Activated CD8-positive, alpha-beta T cell treated with anti-CD3 and anti-CD28 coated beads, Interleukin-2, amount 10 ng/mL, durations not matched to agents 7 days and 5 days (primary cell): ENCODE results near the gene TBC1D30. TPM values are rescaled to one million over a fixed set of nuclear protein-coding genes. Genes with fewer than 3 reads are reported as not detected.
A peak's percentile ranks its signal among the peaks of the same experiment; 100 is the strongest.
"Not testable (repeated sequence)": the region's sequence is repeated elsewhere in the genome, so short reads cannot be mapped to it uniquely, and the experiment has no call there.

ENCODE experiments used
- ATAC-seq: fragments of 150-1000 bp; cut with Tn5 transposase; one replicate; pipeline ENCODE4 v1.10.0; 2021; ENCODE audit warnings: moderate library complexity
- CTCF ChIA-PET: fragments of 350-600 bp; sonication (Branson Sonifier 250); formaldehyde crosslinking; loops from one replicate; lab custom pipeline; 2021; ENCODE audit warnings: antibody characterized with exemption; lab: Charles Lee
- POLR2A ChIA-PET: fragments of 350-600 bp; sonication (Branson Sonifier 250); formaldehyde crosslinking; loops from one replicate; lab custom pipeline; 2021; ENCODE audit warnings: antibody characterized with exemption; lab: Charles Lee
- DNase-seq: peaks from one replicate; pipeline ENCODE4 v3.0.0-alpha.2; 2020
- H3K27ac Mint-ChIP-seq: one replicate; pipeline ENCODE4 v1.8.0; 2021; ENCODE audit warnings: mild to moderate bottlenecking, mixed read lengths
- H3K27me3 Mint-ChIP-seq: one replicate; pipeline ENCODE4 v1.8.0; 2021; ENCODE audit warnings: low read depth, mixed read lengths
- H3K36me3 Mint-ChIP-seq: one replicate; pipeline ENCODE4 v1.8.0; 2021; ENCODE audit warnings: low read depth, mixed read lengths
- H3K4me1 Mint-ChIP-seq: one replicate; pipeline ENCODE4 v1.8.0; 2021; ENCODE audit warnings: low read depth, mixed read lengths
- H3K4me3 Mint-ChIP-seq: one replicate; pipeline ENCODE4 v1.8.0; 2021; ENCODE audit warnings: mild to moderate bottlenecking, mixed read lengths
- H3K9me3 Mint-ChIP-seq: one replicate; pipeline ENCODE4 v1.8.0; 2022; ENCODE audit warnings: mixed read lengths; ENCODE audit not compliant: insufficient read depth
- total RNA-seq, 2 experiments: library from RNA; stranded (reverse); gene quantifications; one replicate each; pipeline ENCODE4 v1.2.3, GENCODE V29; 2021

The TBC1D30 gene
- total RNA-seq, 2 experiments from 2014 or later, result 0.05 to 0.11 TPM

- ChIA-PET POLR2A (no interaction called here), CTCF (interaction anchor here (2.6 kb wide), 1 partner anchor 11 kb away, joined by 13 read pairs; no protein-coding TSS in a partner anchor)
- H3K36me3 Mint-ChIP-seq, result no peaks in the 10 kb centered on the region
- no peak overlapping the region for H3K27ac Mint-ChIP-seq
- DNase-seq (no peak), ATAC-seq (no peak)
- no peaks in the 10 kb centered on the region for H3K9me3 Mint-ChIP-seq
- H3K4me3 Mint-ChIP-seq, result no peak overlapping the region
- no peaks in the 10 kb centered on the region for H3K4me1 Mint-ChIP-seq
- peaks cover 12% of the 10 kb centered on the region for H3K27me3 Mint-ChIP-seq
These were observed 33.4 kb upstream of the TBC1D30 start for GRCh38 chr12:64791036-64791435.

- Mint-ChIP-seq H3K27ac (no peak overlapping the region), H3K36me3 (no peaks in the 10 kb centered on the region), H3K27me3 (peaks cover 12% of the 10 kb centered on the region), H3K4me3 (no peak overlapping the region), H3K9me3 (no peaks in the 10 kb centered on the region), H3K4me1 (no peaks in the 10 kb centered on the region)
- ChIA-PET CTCF (interaction anchor here (2.6 kb wide), 1 partner anchor 10 kb away, joined by 13 read pairs; no protein-coding TSS in a partner anchor), POLR2A (no interaction called here)
- DNase-seq (no peak), ATAC-seq (no peak)
These were observed 32.3 kb upstream of the TBC1D30 start for GRCh38 chr12:64792128-64792527.

DNA sequence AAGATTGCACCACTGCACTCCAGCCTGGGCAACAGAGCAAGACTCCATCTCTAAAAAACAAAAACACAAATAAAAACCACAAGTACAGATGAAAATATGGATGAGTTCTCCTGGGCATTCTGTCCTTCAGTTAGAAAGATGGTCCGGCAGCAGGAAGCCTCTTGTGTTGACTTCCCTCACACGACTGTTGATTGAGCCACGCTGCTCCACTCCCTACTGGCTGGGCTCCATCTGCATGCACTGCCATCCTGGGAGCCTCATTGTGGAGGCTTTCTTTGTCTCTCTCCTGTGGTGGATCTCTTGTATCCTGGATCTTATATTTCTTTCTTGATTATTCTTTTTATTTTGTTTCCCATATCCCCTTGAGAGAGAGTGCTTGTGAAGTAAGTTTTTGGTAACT is 30.8 kb upstream of the TBC1D30 start:
- POLR2A ChIA-PET, result no interaction called here
- no peaks in the 10 kb centered on the region for H3K9me3 Mint-ChIP-seq
- ATAC-seq (no peak), DNase-seq (no peak)
- no peak overlapping the region for H3K27ac Mint-ChIP-seq
- H3K27me3 Mint-ChIP-seq, result peaks cover 14% of the 10 kb centered on the region
- CTCF ChIA-PET, result no interaction called here
- no peaks in the 10 kb centered on the region for H3K36me3 Mint-ChIP-seq
- no peak overlapping the region for H3K4me3 Mint-ChIP-seq
- H3K4me1 Mint-ChIP-seq, result no peaks in the 10 kb centered on the region

DNA sequence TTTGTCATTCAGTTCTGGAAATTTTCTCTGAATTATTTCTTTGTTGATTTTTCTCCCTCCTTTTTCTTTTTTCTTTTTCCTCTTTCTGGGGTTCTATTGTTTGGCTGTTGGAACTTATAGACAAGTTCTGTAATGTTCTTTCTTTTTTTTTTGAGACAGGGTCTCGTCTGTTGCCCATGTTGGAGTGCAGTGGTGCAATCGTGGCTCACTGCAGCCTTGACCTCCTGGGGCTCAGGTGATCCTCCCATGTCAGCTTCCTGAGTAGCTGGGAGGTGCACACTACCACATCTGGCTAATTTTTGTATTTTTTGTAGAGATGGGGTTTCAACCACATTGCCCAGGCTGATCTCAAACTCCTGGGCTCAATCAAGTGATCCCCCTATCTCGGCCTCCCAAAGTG is 30.1 kb upstream of the TBC1D30 start:
- ATAC-seq (no peak), DNase-seq (no peak)
- Mint-ChIP-seq H3K9me3 (no peaks in the 10 kb centered on the region), H3K4me3 (no peak overlapping the region), H3K36me3 (no peaks in the 10 kb centered on the region), H3K4me1 (no peaks in the 10 kb centered on the region), H3K27me3 (peaks cover 14% of the 10 kb centered on the region), H3K27ac (no peak overlapping the region)
- CTCF ChIA-PET, result interaction anchor here (2.3 kb wide), 1 partner anchor 13 kb away, joined by 26 read pairs; no protein-coding TSS in a partner anchor
- POLR2A ChIA-PET, result no interaction called here

DNA sequence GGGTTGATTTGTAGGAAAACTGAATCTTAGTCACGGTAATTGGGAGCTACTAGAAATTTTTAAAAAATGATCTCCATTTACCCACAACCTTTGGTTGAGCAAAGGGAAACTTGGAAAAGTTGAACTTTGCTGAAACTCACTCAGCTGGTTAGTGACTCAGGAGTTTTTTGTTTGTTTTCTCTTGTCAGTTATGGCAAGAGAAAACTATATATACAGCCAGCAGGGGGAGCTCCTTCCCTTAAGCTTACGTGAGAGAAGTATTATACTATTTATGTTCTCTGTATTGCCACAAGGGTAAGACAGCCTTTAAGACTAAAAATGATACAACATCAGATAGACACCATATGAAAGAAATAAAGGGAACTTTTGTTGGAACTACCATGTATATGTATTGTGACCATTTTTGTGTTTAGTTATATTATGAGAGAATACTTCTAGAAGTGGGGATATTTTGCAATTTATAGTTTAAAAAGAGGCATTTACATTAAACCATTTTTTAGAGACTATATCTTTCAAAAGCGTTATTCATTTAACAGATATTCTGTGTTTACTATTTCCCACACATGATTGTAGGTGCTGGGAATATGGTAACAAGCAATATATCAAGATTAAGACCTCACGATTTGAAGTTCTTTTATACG is 28.1 kb upstream of the TBC1D30 start:
- ChIA-PET POLR2A (no interaction called here), CTCF (interaction anchor here (0.7 to 2.3 kb wide), 31 partner anchors 8 to 436 kb away, joined by 3 to 26 read pairs (median 4); partner anchors contain the start of genes LEMD3 and TBC1D30)
- Mint-ChIP-seq H3K27me3 (peaks cover 24% of the 10 kb centered on the region), H3K27ac (no peak overlapping the region), H3K36me3 (no peaks in the 10 kb centered on the region), H3K4me1 (no peaks in the 10 kb centered on the region), H3K4me3 (no peak overlapping the region), H3K9me3 (no peaks in the 10 kb centered on the region)
- ATAC-seq, result peak; percentile 80
- peak; percentile 81 for DNase-seq

DNA sequence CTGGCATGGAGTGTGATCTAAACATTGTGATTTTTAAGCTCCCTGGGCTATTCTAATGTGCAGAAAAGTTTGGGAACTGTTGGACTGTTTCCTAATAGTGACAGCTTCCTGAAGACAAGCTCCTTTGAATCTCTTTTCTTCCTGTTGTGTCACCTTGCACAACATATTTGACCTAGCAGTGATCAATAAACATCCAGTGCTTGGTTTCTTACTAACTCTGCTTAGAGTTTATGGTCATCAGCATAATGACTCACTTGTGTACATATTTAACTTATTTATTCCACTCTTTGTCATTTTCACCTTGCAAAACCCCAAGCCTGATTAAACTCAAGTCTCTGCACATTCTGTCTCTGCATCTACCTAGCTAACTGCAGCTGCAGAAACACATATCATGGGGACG is 27.3 kb upstream of the TBC1D30 start:
- ChIA-PET POLR2A (no interaction called here), CTCF (interaction anchor here (1.4 to 2.2 kb wide), 6 partner anchors 9 to 341 kb away, joined by 4 to 6 read pairs (median 5); no protein-coding TSS in a partner anchor)
- Mint-ChIP-seq H3K4me3 (no peak overlapping the region), H3K27ac (no peak overlapping the region), H3K9me3 (no peaks in the 10 kb centered on the region), H3K36me3 (no peaks in the 10 kb centered on the region), H3K4me1 (peaks cover 2% of the 10 kb centered on the region), H3K27me3 (peaks cover 24% of the 10 kb centered on the region)
- DNase-seq (no peak), ATAC-seq (no peak)

GRCh38 chr12:64798165-64798564 is 26.3 kb upstream of the TBC1D30 start:
- ChIA-PET CTCF (interaction anchor here (0.7 to 1.7 kb wide), 2 partner anchors 18 to 249 kb away, joined by 3 to 5 read pairs; no protein-coding TSS in a partner anchor), POLR2A (no interaction called here)
- peaks cover 2% of the 10 kb centered on the region for H3K4me1 Mint-ChIP-seq
- H3K9me3 Mint-ChIP-seq, result no peaks in the 10 kb centered on the region
- no peaks in the 10 kb centered on the region for H3K36me3 Mint-ChIP-seq
- no peak for DNase-seq
- H3K27ac Mint-ChIP-seq, result no peak overlapping the region
- no peak overlapping the region for H3K4me3 Mint-ChIP-seq
- ATAC-seq, result no peak
- peaks cover 27% of the 10 kb centered on the region for H3K27me3 Mint-ChIP-seq

GRCh38 chr12:64800640-64801039 is 23.8 kb upstream of the TBC1D30 start:
- H3K9me3 Mint-ChIP-seq, result no peaks in the 10 kb centered on the region
- DNase-seq, result no peak
- CTCF ChIA-PET, result interaction anchor here (1.9 to 2.3 kb wide), 3 partner anchors 90 to 432 kb away, joined by 6 to 17 read pairs (median 13); no protein-coding TSS in a partner anchor
- peaks cover 32% of the 10 kb centered on the region for H3K27me3 Mint-ChIP-seq
- no peaks in the 10 kb centered on the region for H3K36me3 Mint-ChIP-seq
- H3K4me3 Mint-ChIP-seq, result no peak overlapping the region
- H3K27ac Mint-ChIP-seq, result no peak overlapping the region
- H3K4me1 Mint-ChIP-seq, result peaks cover 2% of the 10 kb centered on the region
- ATAC-seq, result no peak
- POLR2A ChIA-PET, result no interaction called here

- no peaks in the 10 kb centered on the region for H3K36me3 Mint-ChIP-seq
- no peak for DNase-seq
- peaks cover 2% of the 10 kb centered on the region for H3K4me1 Mint-ChIP-seq
- H3K9me3 Mint-ChIP-seq, result no peaks in the 10 kb centered on the region
- POLR2A ChIA-PET, result interaction anchor here (0.6 kb wide), 1 partner anchor 116 kb away, joined by 3 read pairs; no protein-coding TSS in a partner anchor
- H3K27ac Mint-ChIP-seq, result no peak overlapping the region
- no peak for ATAC-seq
- H3K27me3 Mint-ChIP-seq, result peaks cover 32% of the 10 kb centered on the region
- H3K4me3 Mint-ChIP-seq, result no peak overlapping the region
- CTCF ChIA-PET, result interaction anchor here (0.8 to 2.3 kb wide), 24 partner anchors 9 to 438 kb away, joined by 3 to 17 read pairs (median 4); no protein-coding TSS in a partner anchor
These were observed 23.1 kb upstream of the TBC1D30 start for GRCh38 chr12:64801381-64801780.

GRCh38 chr12:64802180-64802775 is 22.2 kb upstream of the TBC1D30 start:
- CTCF ChIA-PET, result interaction anchor here (0.6 to 2.3 kb wide), 32 partner anchors 8 to 437 kb away, joined by 3 to 17 read pairs (median 4); no protein-coding TSS in a partner anchor
- H3K27ac Mint-ChIP-seq, POLR2A ChIA-PET, H3K4me1 Mint-ChIP-seq, H3K9me3 Mint-ChIP-seq, H3K36me3 Mint-ChIP-seq, H3K4me3 Mint-ChIP-seq: not testable (repeated sequence)
- DNase-seq, result peak; percentile 65
- H3K27me3 Mint-ChIP-seq, result peaks cover 36% of the 10 kb centered on the region
- peak; percentile 71 for ATAC-seq

DNA sequence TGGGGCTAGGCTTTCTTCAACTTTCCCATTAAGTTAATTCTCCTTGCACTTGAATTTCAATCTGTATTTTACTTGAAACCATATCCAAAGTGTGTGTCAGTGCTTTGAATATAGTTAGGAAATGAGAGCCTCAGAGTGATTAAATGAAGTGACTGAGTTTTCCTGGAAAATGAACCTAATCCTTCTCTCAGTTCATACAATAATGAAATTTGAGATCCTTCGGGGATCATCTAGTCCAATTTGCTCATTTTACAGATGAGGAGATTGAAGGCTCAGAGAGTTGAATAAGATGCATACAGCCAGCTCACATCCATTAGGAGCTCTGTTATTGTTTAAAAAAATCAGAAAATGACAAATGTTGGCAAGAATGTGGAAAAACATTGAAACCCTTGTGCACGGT is 18.3 kb upstream of the TBC1D30 start:
- Mint-ChIP-seq H3K27me3 (peaks cover 36% of the 10 kb centered on the region), H3K9me3 (no peaks in the 10 kb centered on the region), H3K36me3 (no peaks in the 10 kb centered on the region), H3K27ac (no peak overlapping the region), H3K4me1 (peaks cover 7% of the 10 kb centered on the region), H3K4me3 (no peak overlapping the region)
- ChIA-PET POLR2A (no interaction called here), CTCF (no interaction called here)
- ATAC-seq (no peak), DNase-seq (no peak)
